COR-L47 (cell line): ENCODE measurements around the gene WDR86.

Experiments
- DNase-seq: peaks from one replicate; lab custom pipeline; 2025; lab: John Stamatoyannopoulos, UW

Gene WDR86

DNA sequence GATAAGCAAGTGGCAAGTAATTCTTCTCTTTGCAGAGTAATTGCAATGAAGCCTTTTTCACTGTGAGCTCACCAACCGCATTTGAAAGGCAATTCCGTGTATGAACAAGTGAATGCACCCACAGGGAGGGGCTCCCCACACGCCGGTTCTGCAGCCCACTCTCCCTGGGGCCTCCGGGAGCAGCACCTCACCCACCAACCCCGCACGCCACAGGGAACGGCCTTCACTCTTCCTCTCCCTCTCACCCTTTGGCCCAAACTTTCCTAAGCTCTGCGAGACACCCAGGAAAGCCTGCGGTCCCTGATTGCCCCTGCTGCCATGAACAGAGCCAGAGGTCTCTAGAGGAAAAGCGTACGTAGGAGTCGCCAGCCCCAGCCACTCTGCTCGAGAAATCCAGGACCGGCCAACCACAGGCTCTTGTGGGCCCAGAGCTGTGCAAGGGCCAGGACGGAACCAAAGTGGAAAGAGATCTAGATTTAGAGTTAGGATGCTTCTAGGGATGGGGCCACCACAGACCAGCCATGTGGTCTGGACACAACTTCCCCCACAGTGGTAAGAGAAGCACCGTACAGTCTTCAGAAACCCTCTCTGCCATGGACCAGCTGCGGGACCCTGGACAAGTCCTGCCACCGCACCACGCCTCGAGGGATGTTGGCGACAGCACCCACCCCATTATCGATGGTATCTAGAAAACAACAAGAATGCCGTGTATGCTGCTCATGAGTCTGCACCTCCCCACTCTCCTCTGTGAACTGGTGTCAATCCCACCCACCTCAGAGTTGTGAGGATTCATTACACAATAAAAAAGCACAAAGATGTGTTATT, 3.6 kb downstream of the WDR86 start:
- DNase-seq = no peak

- DNase-seq = no peak
Measured at GRCh38 chr7:151405588-151405987, 4.2 kb downstream of the WDR86 start.

DNA sequence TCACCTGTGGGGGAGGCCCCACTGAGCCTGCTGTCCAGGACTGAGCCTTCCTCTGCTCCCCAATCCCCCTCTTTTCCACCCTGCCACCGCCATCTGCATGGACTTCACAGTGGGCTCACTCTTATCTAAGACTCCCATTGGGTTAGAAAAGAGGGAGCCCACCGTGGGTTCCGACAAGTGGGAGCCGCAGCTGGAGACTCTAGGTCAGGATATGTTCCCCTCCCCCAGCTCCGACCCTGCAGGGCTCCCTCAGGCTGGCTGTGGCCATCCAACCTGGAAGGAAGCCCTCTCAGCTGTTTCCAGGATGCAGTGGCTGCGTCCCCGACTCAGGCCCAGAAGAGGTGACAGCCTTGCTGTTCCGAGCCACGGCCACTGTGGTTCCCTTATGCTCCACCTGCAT, 4.8 kb downstream of the WDR86 start:
- no peak for DNase-seq

DNA sequence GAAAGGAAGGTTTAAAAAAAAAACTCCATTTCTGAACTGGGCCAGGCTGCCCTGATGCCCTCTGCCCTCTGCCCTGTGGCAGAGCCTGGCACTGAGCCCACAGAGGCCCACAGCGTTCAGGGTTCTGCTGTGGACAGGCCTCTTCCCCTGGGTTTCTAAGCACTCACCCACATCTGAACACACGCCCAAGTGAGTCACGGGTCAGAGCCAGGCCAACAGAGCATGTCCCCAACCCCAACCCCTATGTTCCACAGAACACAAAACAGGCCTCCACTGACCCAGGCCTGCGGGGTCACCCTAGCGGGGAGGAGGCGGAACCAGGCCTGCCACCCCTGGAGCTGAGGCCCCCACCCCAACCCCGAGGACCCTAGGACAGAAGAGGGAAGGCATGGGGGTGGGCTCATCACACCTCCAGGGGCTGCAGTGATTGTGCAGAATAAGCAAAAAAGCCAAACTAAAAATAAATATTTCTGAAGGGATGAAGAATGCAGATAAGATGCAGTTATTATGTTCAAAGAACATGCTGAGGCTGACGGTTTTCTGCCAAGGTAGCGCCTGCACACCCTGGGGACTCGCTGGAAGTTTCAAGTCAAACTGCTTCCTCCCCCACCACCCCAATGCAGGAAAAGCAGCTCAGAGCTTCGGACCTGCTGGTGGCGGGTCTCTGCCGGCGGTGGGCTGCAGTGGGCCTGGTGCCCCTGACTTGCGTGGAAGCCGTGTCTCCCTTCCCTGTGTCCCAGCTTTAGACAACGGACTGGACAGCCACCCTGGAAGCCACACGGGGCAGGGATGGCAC, 5.4 kb downstream of the WDR86 start:
- no peak for DNase-seq

DNA sequence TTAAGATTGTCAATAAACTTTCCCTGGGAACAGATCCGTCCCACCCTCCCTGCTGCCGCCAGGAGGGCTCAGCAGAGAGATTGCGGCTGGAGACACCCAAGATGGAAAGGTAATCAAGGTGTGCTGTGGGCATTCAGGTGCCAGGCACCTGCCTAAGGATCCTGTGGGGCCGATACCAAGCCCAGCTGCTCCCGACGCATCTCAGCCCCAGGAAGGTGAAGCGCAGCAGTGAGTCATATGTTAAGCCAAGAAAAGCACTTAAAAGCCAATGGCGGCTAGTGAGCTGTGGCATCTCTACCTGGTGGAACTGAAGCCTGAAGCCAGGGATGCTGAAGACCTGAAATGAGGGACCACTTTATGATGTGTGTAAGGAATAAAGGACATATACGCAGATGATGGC, 6.1 kb downstream of the WDR86 start:
- no peak for DNase-seq

- DNase-seq = no peak
Measured at GRCh38 chr7:151402029-151402835, 7.6 kb downstream of the WDR86 start.

DNA sequence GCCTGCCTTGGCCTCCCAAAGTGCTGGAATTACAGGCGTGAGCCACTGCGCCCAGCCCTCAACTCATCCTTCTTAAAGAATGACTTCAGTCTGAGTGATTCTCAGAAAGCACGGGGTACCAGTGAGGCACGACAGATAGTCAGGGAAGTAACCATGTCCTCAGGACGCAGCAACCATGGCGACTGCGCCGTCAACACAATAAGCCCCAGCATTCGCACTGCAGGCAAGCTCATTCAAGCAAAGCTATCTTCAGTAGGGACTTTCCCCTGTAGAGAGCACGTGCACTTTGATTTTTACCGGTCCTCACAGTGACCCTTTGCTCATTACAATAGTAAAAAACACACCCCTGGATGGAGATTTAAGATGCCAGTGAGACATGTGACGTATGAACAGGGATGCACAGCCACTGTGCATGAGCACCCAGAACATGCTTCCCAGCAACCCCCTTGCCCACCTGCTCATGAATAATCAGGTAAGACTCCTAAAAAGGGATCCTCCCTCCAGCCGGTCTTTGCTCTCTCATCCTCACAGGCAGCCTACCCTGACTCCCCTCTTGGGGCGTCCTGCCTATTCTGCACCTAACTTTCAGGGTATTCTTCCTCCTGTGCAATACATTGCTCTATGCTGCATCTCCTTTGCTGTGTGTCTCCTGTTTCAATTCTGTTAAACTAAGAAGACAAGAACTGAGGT, 9.1 kb downstream of the WDR86 start:
- DNase-seq = no peak

DNA sequence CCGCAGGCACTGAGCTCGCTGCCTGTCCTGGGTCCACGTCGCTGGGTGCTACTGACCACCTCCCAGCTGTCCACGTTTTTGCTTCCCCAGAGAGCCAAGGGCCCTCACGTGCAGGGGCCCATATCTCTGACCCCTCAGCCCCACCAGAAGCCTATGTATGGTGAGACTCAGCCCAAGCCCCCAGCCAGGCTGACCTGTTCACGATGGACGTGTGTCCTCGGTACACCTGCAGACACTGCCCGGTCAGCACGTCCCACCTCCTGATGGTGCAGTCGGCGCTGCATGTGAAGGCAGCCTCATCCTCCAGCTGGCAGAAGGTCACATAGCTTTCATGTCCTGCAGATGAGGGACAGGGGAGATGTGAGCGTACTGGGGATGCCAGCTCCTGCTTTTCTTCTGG, 9.9 kb downstream of the WDR86 start:
- DNase-seq = no peak

DNA sequence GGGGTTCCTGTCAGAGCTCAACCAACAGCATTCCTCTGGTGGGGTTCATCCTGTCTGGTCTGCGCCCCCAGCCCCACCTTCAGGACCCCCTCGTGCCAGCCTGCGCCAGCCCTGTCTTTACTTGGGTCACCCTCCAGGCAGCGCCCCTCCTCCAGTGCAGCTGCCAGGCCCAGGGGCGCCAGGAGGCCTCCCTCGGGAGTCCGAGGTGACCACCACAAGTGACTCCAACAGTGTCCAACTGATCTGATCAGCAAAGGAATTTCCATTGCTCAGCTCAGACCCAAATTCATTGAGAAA, 10.6 kb downstream of the WDR86 start:
- DNase-seq = no peak

GRCh38 chr7:151398446-151399304, 11.2 kb downstream of the WDR86 start:
- no peak for DNase-seq

DNA sequence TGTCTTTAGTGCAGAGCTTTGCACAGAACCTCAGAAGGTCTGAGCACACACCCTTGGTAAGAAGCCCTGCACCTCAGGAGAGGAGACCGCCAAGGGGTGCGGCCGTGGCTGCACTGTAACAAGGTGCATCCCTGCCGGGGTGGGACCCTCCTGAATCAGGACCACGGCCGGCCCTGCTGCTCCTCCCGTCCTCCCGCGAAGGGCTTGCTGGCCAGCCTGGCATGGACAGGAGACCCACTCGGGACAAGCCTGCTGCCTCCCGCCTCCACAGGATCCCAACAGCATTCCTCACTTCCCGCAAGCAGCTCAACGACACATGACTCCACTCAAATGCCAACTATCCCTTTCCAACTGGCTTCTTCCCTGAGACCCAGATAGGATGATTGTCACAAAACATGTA, 12.8 kb downstream of the WDR86 start:
- DNase-seq = no peak

- no peak for DNase-seq
Measured at GRCh38 chr7:151396328-151396970, 13.4 kb downstream of the WDR86 start.

DNA sequence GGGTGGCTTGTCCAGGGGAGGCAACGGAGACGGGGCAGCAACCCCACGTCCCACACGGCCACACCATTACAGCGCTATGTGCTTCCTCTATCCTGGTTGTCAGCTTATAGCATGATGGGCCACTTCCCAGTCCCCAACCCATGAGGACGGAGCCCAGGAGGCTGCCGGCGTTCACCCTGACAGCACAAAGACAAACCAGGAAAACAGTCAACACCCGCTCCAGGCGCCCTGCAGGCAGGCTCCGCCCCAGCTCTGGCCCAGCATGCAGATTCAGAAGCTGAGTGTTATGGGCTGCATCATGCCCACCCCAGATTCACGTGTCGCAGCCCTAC, 14.8 kb downstream of the WDR86 start:
- no peak for DNase-seq

- no peak for DNase-seq
Measured at GRCh38 chr7:151394076-151395035, 15.5 kb downstream of the WDR86 start.

DNA sequence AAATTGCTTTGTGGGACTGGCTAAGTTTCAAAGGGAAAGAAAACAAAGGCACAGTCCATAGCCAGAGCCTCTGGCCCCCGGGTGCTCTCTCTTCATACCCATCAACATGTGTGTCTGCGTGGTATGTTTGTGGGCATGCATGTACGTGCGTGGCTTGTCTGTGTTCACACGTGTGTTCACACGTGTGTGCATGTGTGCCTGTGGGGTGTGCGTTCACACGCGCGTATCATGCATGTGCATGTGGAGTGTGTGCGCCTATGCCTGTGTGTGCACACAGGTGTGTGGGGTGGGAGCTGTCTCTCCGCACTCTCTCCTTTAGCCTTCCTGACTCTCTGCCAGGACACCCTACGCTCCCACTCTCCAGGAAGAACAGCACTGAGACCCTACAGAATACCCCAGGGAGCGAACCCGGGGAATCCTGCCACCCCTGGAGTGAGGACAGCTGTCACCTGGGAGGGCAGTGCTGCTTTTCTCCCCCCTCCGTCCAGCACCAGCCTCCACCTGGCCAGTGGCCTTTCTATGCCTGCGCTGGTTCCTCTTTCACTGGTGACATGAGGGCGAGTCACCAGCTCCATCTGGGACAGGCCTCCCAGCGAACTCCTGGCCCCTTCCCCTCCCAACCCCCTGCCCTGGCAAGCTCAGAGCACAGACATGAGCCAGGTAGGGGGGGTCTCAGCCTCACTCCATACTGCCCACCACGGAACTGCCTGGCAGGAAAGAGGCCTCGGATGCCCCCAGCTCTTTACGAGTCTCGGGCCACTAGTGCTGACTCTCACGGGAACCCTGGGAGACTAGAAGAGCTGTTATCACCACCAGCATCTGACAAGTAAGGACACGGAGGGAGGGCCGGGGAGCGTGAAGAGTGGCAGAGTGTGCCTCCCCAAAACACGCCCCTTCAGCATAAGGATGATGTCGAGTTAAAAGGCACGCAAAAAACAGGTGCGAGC, 16.5 kb downstream of the WDR86 start:
- no peak for DNase-seq

DNA sequence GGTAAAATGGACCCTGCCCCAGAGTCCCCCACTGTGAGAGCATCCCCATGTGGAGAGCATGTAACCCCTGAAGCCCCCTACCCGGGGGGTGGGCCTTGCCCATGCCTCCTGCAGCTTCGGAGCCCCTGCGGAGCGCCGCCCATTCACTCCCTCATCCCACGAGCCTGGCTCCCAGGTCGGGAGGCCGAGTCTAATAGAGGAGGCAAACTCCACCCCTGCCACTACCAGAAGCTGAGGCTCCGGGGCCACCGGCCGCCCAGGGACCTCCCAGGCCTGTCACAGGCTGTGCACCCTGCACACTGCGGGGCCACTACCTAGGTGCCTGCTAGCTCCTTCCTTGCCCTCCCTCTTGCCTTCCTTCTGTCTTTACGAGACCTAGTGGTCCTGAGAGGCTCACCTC, 17.4 kb downstream of the WDR86 start:
- no peak for DNase-seq

- DNase-seq = no peak
Measured at GRCh38 chr7:151392002-151392401, 17.8 kb downstream of the WDR86 start.

- DNase-seq = no peak
Measured at GRCh38 chr7:151391358-151391730, 18.5 kb downstream of the WDR86 start.
